Stimulated activated CD4-positive, alpha-beta T cell treated with anti-CD3 and anti-CD28 coated beads, Interleukin-15, amount 100 ng/mL, for 24 hours (primary cell): ENCODE measurements around the gene RUFY3.
"Not testable (repeated sequence)": the region's sequence is repeated elsewhere in the genome, so short reads cannot be mapped to it uniquely, and the experiment has no call there.

Experiments
- DNase-seq: peaks from one replicate; pipeline ENCODE4 v3.0.0-alpha.2; 2020

RUFY3 gene

DNA sequence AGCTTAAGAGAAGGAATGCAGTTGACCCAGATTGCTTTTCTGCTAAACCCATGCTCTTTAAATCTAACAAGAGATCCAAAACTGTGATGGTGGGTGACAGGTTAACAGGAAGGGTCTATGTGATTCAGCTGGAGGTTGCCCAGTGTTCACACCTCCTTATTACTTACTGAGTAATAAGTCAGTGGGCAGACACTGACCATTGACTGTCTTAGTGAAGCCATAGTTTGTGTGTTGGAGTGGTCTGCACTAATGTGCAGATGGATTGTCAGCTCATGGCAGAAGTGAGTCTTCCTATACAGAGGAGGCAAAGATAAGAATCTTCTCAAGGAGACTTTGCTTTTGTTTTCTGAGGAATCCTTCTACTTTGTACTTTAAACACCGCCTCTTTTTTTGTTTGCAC lies 15.2 kb upstream of the RUFY3 start:
- DNase-seq: no peak

DNA sequence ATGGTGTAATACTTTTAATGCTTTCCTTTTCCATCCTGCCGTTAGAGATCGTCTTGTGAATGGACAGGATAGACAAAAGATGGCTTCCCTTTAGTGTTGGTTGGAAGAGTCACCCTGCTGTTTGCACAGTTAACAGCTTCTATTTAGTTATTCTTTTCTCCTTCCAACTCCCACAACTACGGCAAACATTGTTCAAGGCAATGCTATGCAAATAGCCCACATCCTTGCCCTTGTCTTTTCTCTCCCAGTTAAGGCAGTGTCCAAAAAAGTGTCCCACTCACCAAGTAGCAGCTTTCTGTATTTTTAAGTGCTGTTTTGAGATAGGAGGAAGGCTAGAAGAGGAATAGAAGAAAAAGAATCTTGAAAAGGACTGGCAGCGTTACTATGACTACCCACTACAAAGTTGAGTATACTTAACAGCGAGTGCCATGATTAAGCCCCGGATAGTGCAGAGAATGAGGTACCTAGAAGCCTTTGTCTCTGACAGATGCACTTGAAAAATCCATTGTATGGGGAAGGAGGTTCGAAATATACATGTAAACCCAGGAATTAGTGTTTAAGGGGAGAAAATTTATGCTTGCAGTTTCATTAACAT lies 12.1 kb upstream of the RUFY3 start:
- no peak for DNase-seq

DNA sequence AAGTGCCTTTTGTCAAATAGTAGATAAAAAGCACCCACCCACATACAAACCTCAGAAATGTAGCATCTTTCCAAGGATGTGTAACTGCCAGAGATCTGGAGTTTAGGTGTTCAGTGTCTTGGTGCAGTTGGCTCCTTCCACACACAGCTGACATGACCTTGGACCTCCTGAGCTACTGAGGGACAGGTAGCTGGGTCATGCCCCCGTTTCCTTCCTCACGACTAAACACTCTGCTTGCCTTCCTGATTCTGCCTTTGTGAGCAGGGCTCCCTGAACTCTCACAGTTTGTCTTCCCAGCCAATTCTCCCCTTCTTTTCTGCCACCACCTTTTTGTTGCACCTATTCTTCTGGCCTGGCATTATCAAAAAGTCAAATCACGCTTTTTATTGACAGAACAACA lies 10.2 kb upstream of the RUFY3 start:
- no peak for DNase-seq

DNA sequence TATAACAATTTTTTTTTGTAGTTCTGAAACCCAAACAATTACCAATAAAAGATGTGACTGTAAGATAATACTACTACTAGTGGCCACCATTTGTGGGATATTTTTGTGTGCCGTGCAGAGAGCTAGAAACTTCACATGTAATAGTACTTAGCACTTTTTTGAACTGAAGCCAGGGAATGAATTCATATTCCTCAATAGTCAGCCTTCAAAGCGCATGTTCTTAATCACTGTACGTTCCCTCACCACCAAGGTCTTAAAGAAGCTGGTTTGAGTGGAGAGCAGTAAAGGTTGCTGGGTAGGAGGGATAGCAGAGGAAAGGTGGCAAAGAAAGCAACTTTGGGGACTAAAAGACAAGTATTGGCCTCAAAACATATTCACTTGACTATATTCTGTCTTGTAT lies 9.6 kb upstream of the RUFY3 start:
- no peak for DNase-seq

DNA sequence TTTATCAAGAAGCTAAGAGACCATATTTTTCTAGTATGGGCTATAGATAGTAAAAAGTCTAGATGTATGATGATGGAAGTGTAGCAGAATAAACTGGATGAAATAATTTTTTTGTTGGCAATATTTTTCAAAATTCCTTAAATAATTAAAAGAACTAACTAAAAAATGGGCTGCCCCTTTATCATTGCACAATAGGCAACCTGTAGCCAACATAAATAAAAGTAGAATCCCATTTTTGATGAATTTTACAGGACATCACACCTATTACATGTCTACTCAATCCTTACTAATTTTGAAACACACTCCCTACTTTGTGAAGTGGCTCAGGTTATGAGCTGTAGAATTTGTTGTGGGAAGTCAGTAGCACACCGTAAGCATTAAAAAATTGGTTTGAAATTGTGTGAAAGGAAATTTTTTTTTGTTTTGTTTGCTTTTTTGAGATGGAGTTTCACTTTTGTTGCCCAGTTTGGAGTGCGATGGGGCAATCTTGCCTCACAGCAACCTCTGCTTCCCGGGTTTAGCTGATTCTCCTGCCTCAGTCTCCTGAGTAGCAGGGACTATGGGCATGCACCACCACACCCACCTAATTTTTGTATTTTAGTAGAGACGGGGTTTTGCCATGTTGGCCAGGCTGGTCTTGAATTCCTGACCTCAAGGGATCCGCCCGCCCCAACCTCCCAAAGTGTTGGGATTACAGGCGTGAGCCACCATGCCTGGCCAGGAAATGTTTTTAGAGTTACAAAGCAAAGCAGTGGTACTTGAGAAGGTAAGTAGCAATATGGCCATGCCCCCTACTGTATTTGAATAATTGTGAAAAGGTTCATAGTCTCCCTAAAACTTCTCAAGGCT lies 8.9 kb upstream of the RUFY3 start:
- no peak for DNase-seq

DNA sequence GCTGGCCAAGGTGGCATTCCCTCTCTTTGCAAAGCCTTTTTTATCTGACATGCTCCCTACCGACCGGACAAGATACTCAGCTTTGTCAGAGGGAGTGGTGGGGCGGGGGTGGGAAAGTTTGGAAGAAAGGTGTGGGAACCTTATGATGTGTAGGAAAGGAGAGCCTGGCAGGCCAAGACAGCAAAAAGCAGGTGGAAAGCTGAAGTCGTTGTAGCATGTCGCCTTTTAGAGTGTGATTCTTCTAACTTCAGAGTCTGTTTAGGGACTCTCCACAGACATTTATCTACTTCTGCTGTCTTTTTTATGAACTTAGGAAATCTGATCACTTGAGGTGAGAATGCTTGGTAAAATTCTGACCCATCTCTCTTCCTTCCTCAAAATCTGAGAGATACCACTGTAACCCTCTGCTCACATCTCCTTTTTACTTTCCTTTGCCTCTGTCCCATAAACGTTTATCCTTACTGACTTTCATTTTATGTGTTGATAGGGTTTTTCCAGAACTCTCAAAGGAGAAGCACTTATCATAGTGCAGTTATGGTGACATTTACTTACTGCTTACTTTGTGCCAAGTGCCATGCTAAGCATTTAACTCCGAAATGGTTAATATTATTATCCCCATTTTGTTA lies 8.2 kb upstream of the RUFY3 start:
- no peak for DNase-seq

DNA sequence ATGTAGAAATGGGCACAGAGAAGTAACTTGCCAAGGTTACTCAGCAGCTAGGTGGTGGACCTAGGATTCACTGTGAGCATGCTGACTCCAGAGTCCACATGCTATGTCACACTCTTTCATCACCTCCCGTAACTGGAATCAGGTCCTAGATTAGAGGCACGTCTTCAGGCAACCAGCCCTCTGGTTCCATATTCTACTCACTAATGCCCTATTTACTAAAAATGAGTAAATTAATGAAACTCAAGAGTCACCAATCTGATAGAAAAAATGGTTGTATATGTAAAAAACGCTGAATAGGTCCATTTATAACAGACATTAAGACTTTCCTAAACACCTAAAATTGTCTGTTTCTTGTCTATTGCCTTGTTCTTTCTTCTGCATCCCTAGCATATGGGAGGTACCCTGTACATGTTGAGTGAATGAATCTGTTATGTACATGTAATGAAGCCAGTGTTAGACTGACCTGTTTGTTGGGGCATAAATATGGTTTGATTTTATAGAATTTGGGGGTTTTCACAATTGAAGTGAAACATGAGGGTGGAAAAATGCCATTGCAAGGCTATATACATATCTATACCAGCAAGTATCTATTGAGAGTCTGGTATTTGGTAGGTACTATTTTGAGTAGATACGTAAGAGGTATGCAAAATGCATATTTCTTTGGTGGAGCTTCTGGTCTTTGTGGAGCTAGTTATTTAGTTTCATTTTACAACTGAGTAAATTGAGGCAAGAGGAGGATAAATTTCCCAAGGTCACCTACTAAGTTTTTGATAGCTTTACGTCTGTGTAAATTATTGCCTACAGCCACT lies 7.5 kb upstream of the RUFY3 start:
- DNase-seq: no peak

DNA sequence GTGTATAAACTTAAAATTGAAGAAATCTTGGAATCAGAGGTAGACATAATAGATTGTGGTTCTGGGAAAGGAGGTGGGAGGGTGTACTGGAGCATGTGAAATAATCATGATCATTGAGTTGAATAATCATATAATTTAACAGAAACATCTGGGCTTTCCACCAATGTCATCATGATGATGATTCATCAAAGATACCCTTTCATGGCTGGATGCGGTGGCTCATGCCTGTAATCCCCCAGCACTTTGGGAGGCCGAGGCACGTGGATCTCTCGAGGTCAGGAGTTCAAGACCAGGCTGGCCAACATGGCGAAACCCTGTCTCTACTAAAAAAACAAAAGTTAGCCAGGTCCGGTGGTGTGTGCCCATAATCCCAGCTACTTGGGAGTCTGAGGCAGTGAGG lies 6.7 kb upstream of the RUFY3 start:
- DNase-seq: no peak

DNA sequence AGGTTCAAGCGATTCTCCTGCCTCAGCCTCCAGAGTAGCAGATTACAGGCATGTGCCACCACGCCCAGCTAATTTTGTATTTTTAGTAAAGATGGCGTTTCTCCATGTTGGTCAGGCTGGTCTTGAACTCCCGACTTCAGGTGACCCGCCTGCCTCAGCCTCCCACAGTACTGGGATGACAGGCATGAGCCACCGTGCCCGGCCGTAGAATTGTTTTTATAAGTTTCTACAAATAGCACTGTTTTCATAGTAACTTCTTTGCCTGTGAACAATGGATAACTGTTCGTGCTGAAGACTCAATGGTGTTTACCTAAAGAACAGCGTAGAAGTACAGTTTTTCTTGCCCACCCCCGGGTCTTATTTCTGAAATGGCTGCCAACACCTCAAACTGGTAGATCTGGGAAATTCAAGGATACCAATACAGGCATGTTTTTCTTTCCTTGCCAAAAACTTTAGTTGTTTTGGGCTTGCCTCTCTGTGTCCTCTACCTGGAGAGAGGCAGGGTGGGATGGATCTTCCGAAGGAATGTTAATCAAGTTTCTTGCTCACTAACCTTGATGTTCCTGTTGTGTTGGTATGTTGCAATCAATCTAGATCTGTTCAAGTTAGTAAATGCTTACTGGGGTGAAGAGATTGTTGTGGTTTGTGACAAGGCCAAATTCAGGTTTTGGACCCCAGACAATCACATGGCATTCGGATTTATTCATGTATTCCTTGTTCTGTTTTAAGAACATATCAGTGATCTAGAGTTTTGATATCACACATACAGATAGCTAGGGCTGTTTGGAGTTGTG lies 2.8 kb upstream of the RUFY3 start:
- no peak for DNase-seq

DNA sequence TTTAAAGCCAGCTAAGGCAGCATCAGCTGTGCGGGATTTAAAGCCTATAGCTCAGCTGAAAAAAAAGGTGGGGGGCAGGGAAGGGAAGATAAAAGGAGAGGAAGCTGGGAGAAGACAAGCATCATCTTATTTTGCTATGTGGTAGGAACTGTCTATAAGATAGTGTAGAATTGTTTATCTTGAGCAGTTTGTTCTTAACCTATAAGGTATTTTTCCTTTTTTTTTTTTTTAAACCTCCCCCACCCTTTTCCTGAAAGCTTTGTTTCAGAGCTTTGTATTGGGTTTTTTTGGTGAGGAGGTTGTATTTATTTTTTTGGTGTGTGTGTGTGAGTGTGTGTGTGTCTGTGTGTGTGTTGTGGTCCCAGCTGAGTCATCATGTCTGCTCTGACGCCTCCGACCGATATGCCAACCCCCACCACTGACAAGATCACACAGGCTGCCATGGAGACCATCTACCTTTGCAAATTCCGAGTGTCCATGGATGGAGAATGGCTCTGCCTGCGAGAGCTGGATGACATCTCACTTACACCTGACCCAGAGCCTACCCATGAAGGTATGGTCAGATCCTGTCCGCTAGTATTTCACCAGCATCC lies 531 bp downstream of the RUFY3 start:
- DNase-seq: peak; percentile 48

DNA sequence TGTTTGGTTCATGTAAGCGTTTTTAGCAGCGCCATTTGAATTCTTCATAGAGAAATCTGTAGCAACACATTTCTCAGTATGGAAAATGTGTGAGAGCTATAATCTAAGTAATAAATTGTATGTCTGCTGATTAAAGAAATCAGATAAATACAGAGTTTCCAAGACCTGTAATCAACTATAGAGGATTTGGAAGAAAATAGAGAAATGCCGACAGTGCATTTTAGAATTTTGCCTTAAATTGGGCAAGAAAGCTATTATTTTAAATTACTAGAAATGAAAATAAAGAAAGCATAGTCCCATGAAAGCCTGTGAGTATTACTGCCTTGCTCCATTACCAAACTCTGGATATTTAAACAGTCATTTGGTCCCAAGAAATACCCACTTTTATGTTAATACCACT lies 2.7 kb downstream of the RUFY3 start:
- DNase-seq: no peak

DNA sequence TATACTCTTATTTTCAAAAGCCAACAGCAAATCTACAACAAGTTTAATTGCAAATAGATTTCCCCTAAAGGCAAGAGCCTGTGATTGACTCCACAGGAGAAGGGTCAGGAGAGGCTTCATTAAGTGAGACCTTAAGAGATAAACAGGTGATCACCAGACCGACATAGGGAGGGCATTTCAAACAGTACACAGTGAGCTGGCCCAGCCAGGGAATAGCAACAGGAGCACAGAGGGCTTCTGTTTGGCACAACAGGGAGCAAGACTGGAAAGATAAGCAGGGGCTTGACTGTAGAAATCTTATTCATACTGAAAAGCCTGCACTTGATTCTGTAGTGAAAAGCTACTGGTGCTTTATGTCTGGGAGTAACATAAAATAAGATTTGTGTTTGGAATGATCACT lies 3.9 kb downstream of the RUFY3 start:
- no peak for DNase-seq

DNA sequence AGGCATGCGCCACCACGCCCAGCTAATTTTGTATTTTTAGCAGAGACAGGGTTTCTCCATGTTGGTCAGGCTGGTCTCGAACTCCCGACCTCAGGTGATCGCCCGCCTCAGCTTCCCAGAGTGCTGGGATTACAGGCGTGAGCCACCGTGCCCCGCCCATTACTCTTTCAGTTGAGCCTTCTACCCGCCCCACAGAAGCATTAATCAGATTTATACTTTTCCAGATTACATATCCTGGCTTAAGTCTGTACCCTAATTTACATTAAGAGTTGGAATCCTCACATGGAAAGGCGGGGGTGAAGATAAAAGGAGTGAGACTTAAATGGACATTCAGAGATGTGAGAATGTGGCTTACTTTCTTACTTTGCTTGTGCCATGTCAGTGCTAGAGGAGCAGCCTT lies 4.8 kb downstream of the RUFY3 start:
- not testable (repeated sequence) for DNase-seq

DNA sequence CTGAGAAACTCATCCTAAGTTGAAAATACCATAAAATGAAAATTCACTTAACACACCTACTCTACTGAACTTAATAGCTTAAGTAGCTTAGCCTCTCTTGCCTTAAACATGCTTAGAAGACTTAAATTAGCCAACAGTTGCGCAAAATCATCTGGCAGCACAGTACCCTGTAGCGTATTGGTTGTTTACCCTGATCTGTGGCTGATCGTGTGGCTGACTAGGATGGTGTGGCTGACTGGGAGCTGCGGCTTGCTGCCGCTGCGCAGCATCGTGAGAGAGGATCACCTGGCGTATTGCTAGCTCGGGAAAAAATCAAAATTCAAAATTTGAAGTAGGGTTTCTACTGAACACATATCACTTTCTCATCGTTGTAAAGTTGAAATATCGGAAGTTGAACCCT lies 6.3 kb downstream of the RUFY3 start:
- DNase-seq: no peak

DNA sequence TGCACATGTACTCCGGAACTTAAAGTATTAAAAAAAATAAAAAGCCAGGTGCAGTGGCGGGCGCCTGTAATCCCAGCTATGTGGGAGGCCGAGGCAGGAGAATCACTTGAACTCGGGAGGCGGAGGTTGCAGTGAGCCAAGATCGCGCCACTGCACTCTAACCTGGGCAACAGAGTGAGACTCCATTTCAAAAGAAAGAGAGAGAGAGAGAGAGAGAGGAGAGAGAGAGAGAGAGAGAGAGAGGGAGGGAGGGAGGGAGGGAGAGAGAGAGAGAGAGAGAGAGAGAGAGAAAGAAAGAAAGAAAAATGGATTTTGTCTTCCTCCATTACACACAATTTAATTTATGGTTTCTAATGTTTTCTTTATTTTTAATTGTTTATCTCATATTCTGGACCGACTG lies 11.1 kb downstream of the RUFY3 start:
- not testable (repeated sequence) for DNase-seq

DNA sequence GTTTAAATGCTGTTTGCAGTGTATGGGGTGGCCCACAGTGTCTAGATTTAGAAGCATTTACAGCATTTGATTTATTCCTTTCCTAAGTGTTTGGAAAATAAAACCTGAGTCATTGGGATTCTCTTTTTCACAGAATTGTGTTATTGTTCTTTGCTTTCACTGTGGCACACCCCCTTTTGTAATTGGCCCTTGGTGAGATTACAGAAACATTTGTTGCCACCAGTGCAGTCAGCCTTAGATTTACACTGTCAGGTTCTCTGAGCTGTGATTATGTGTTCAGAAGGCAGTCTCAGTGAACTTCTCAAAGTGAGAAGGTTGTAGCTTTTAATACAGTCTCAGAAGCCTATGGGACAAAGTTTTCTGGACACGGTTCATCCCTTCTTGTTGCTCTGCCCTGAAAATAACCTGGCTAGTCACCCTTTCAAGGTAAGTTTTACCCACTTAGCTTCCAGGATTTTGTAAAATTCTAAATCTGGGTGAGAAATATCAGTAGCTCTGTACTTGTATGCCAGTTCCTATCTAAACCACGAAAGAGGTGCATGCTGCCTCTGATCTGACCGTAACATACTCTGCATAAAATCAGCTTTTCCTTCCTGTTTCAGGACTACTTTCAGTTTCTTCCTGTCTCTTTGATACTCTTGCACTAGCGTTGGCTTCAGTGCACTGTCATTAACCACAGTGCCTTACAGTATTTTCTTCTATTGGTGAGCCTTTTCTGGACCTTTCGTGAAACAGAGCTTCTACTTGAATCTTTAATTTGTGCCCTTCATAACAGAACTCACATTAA lies 12.6 kb downstream of the RUFY3 start:
- peak; percentile 29 for DNase-seq

DNA sequence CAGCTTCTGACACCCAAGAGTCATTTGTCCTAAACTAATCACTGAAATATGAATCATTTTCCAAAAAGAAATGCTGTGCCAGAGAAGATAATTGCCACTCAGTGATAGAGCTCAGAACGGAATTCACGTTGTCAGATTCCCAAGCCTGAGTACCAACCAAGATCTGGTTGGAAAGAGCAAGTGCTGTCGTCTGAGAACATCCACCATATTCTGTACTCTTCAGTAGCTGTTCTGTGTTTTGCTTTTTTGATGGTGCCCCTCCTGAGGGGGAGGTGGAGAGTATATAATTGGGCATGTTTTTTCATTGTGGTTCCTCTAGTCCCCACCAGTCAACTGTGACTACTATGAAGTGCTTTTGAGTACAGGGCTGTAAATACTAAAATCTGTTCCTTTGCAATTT lies 13.2 kb downstream of the RUFY3 start:
- no peak for DNase-seq

DNA sequence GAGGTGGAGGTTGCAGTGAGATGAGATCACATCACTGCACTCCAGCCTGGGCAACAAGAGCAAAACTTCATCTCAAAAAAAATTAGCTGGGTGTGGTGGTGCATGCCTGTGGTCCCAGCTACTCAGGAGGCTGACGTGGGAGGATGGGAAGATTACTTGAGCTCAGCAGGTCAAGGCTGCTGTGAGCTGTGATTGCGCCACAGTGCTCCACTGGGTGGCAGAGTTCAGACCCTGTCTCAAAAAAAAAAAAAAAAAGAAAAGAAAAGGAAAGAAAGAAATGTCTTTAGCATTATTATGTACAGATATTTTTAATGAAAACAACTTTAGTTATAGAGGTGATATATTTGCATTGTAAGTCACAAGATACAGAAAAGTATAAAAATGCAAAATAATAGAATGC lies 14.2 kb downstream of the RUFY3 start:
- DNase-seq: peak; percentile 48

DNA sequence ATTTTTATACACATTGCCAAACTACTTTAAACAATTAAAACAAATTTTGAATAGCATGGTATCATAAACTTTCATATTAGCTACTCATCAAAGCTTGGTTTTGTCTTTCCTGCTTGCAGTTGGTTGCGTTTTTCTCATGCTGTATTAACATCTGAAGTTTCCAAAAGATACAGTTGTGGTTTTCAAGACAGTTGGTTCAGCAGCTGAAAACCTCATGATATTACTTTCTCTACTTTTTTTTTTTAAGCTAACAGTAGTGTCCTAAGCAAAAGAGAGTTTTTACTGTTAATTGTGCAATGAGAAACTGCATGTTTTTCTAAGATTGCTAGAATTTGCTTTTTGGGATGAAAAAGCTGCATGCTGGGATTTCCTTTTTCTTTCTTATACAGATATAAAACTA lies 15.2 kb downstream of the RUFY3 start:
- no peak for DNase-seq

DNA sequence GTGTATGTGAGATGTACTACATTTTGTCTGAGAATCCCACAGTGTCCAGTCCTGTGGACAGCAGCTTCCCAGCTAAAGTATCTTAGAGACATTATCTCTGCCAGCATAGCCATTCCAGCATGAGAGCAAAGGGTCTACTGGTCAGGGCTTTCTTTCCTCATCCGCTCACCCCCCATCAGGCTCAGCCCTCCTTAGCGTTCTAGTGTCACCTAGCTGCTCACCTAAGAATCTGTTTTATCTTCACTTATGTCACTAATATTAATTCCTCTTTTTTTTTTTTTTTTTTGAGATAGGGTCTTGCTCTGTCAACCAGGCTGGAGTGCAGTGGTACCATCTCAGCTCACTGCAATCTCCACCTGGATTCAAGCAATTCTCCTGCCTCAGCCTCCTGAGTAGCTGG lies 15.6 kb downstream of the RUFY3 start:
- no peak for DNase-seq
